Muscle of arm (tissue), 14 donors: Measurements from ENCODE around the gene SMTNL2. TPM values are rescaled to one million over a fixed set of nuclear protein-coding genes. Genes with fewer than 3 reads are reported as not detected.

Source experiments
- DNase-seq: peaks from one replicate; pipeline ENCODE4 v3.0.0-alpha.2; 2013
- long read RNA-seq, 11 donors: transcript quantifications; one replicate each; lab custom pipeline, GENCODE V29; 2026
- polyA plus RNA-seq, 12 donors: library from polyadenylated mRNA; unstranded; fragments of 120-200 nt; gene quantifications; one replicate each; pipeline ENCODE4 v1.2.1, GENCODE V29; 2013; ENCODE audit not compliant: insufficient read length in 12 of 12

Gene SMTNL2
- 100 to 1,000 TPM in 5 of 12 donors, 10 to 100 TPM in 6, not detected in 1; 48.5 to 198 (median 98.3) TPM for polyA plus RNA-seq
- long read RNA-seq, donor 1 = 0 reads
- long read RNA-seq, donor 2, transcript SMTNL2-202 (8 exons, 2,280 nt) = major isoform, 25 of 54 reads
- long read RNA-seq, donor 2, partial matches to known transcripts = 10 of 54 reads
- long read RNA-seq, donor 2, other reads (novel, unspliced or antisense) = 17 of 54 reads
- long read RNA-seq, donor 3, transcript SMTNL2-202 (8 exons, 2,280 nt) = major isoform, 12 of 18 reads
- long read RNA-seq, donor 3, partial matches to known transcripts = 0 of 18 reads
- long read RNA-seq, donor 3, other reads (novel, unspliced or antisense) = 5 of 18 reads
- long read RNA-seq, donor 4, transcript SMTNL2-202 (8 exons, 2,280 nt) = major isoform, 6 of 22 reads
- long read RNA-seq, donor 4, partial matches to known transcripts = 15 of 22 reads
- long read RNA-seq, donor 4, other reads (novel, unspliced or antisense) = 0 of 22 reads
- long read RNA-seq, donor 5, transcript SMTNL2-202 (8 exons, 2,280 nt) = major isoform, 28 of 56 reads
- long read RNA-seq, donor 5, partial matches to known transcripts = 9 of 56 reads
- long read RNA-seq, donor 5, other reads (novel, unspliced or antisense) = 17 of 56 reads
- long read RNA-seq, donor 6, transcript SMTNL2-202 (8 exons, 2,280 nt) = major isoform, 11 of 24 reads
- long read RNA-seq, donor 6, partial matches to known transcripts = 11 of 24 reads
- long read RNA-seq, donor 6, other reads (novel, unspliced or antisense) = 0 of 24 reads
- long read RNA-seq, donor 7, transcript SMTNL2-202 (8 exons, 2,280 nt) = major isoform, 8 of 8 reads
- long read RNA-seq, donor 7, partial matches to known transcripts = 0 of 8 reads
- long read RNA-seq, donor 7, other reads (novel, unspliced or antisense) = 0 of 8 reads
- long read RNA-seq, donor 8, transcript SMTNL2-201 (8 exons, 1,919 nt) = minor isoform, 5 of 52 reads
- long read RNA-seq, donor 8, transcript SMTNL2-202 (8 exons, 2,280 nt) = major isoform, 30 of 52 reads
- long read RNA-seq, donor 8, partial matches to known transcripts = 6 of 52 reads
- long read RNA-seq, donor 8, other reads (novel, unspliced or antisense) = 11 of 52 reads
- long read RNA-seq, donor 9, transcript SMTNL2-202 (8 exons, 2,280 nt) = major isoform, 5 of 22 reads
- long read RNA-seq, donor 9, partial matches to known transcripts = 14 of 22 reads
- long read RNA-seq, donor 9, other reads (novel, unspliced or antisense) = 0 of 22 reads
- long read RNA-seq, donor 10, transcript SMTNL2-202 (8 exons, 2,280 nt) = major isoform, 43 of 73 reads
- long read RNA-seq, donor 10, partial matches to known transcripts = 19 of 73 reads
- long read RNA-seq, donor 10, other reads (novel, unspliced or antisense) = 7 of 73 reads
- long read RNA-seq, donor 11, transcript SMTNL2-202 (8 exons, 2,280 nt) = major isoform, 12 of 33 reads
- long read RNA-seq, donor 11, partial matches to known transcripts = 20 of 33 reads
- long read RNA-seq, donor 11, other reads (novel, unspliced or antisense) = 0 of 33 reads

DNA sequence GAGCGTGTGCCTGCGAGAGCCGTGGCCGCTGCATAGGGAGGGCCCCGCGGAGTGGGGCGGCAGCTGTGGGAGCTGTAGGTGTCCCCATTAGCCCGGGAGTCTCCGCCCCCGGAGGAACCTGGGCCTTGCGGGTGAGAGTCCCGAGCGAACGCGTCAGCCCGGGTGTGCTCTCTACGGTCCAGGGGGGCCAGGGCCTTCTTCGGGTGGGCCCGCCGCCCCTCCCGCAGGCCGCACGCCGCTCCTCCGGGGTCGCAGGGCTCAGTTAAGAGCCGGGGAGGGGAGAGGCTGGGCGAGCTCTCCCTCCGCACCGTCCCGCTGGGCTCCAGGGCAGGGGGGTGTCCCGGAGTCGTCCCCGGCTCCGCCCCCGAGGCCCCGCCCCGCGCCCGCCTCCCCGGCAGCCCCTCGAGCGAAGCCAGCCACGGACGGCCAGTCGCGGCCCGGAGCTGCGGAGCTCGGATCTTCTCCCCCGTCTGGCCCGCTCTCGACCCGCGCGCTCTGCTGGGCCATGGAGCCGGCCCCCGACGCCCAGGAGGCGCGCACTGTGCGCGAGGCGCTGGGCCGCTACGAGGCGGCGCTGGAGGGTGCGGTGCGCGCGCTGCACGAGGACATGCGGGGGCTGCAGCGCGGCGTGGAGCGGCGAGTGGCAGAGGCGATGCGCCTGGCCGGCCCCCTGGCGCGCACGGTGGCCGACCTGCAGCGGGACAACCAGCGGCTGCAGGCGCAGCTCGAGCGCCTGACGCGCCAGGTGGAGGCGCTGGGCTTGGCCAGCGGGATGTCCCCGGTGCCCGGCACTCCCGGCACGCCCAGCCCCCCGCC, at the start of gene SMTNL2:
TSS of gene SMTNL2 (plus strand) at position 429 of the 816 bp plus-strand sequence. CDS start at position 506, 77 bp downstream.
- no peak for DNase-seq

DNA sequence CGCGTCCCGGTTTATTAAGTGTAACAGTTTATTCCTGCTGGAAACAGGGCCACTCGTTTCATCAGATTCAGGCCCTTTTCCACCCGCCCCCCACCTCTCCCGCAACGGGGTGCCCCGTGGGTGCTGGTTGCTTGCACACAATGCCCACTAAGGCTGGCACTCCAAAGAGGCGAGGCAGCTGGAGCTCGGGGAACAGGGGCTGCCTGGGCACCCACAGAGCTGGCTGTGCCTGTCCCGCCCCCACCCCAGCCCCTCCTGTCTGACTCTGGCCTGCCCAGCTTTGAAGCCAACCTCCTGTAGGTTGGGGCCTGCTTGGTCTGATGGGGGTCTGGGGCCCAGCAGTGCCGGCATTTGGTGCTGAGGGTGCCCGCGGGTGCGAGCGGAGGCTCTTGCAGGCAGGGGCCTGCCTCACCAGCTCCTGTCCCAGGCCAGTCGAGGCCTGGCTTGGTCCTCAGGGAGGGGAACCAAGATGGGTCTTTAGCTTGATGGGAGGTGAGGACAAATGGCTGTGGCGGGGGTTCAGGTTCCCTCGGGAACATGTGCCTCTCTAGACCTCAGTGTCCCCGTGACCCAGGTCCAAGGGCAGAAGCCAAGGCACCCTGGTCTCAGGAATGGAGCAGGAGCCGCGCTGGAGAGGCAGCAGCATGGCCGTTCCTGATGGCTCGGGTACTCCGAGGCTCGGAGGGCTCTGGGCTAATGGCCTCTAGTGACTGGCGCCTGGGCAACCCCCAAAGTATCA, 49.2 kb upstream of the SMTNL2 start:
- no peak for DNase-seq

DNA sequence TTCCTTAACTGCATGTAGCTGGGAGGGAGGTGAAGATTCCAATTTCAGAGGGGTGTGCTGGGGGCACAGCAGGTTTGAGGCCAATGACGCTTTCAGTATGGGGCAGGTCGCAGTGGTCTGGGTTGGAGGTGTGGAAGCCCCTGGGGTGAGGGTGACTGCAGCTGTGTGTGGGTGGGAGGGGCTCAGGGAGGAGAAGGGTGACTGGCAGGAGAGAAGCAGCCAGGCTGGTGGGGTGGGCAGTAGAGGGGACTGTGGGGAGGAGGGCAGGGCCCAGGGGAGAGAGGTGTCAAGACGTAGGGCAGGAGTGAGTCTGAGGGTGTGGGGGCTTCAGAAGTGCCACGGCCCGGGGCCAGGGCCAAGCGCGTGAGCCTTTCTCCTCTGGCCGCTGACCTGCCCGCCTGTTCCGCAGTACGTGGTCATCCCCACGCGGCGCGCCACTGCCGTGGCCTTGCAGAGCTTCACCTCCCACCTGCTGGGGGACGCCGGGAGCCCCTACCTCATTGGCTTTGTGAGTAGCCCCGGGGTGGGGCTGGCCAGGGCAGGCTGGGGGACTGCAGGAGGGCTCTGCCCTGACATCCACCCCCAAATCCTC, 48.6 kb upstream of the SMTNL2 start:
- DNase-seq = no peak

- DNase-seq = no peak
Observed at GRCh38 chr17:4536259-4536741, 48.0 kb upstream of the SMTNL2 start.

DNA sequence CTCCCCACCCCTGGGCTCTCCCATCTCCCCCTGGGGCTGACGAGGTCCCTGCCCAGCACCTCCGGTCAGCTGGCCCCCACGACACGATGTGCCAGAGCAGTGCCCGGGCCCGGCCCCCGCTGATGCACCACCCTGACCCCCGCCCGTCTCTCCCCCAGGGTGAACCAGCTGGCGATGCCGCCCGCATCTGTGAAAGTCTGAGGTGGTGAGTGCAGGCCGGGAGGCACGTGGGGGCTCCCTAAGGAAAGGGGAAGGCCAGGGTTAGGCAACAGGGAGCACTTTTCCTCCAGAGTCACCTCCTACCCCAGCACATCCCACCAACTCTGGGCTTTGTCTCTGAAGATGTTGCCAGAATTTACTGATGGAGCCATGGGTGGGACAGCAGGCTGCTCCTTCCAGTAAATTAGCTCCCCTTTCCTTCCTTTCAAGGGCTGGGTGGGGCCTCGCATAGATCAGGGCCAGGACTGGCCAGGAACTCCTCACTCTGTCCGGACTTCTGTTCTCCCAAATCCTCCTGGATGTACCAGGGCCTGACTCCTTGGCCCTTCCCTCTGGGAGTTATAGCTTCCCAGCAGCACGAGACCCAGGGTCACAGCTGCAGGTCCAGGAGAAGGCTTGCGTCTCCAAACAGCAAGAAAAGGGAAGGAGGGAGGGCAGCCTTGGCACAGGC, 47.5 kb upstream of the SMTNL2 start:
- no peak for DNase-seq

DNA sequence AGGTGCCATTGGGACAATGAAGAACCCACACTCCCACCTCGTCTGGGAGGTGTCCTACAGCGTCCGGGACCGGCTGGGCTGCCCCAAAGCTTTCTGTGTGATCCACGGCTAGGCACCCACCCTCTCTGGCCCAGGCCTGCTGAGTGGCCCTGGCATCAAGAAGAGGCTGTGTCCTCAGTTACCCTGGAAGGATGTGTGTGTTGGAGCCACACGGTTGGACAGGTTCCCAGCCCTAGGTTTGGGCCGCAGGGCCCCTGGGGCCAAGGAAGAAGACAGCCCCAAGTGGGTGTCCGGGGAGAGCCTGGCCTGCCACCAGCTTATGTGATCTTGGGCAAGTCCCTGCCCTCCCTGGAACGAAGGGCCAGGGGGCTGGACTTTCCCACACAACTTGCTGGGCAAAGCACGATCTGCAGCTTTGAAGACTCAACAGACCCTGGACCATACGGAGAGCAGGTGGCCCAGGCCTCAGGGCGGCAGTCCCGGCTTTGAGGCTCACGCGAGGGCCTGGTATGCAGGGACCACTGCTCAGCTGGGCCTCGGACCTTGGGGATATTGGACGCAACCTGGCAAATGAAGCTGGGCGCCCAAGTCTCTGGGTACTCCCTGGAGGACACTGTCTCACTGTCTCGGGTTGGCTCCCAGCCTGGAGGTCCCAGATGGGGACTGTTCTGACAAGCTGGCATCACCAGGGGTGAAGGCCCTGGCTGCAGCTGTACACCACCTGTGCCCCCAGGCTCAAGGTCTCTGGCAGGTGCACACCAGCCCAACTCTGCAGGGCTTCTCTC, 46.7 kb upstream of the SMTNL2 start:
- no peak for DNase-seq

GRCh38 chr17:4538236-4539002, 45.9 kb upstream of the SMTNL2 start:
- no peak for DNase-seq

- DNase-seq = no peak
Observed at GRCh38 chr17:4539025-4539424, 45.3 kb upstream of the SMTNL2 start.

DNA sequence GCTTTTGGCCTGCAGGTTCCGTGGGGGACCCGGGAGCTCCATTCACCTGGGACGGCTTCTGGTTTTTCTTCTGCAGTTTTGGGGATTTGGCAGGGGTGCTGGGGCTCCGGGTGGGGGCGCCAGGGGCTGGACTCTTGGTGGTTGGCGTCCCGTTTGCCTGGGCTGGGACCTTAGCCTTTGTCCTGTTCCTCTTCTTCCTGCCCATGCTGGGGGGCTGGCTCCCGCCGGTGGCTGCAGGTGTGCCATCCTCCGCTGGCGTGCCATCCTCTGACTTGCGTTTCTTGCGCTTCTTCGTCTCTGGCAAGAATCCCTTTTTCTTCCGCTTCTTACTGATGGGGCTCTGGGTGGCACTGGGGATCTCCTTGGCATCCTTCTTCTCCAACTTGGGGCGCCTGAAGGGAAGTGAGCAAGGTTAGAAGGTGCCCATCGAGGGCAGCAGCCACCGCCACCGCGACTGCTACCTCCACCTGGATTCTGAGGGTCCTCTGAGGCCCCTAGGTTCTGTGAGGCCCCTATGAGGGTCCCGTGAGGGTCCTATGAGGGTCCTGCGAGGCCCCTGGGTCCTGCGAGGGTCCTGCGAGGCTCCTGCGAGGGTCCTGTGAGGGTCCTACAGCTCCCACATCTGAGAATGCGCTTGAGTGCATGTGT, 44.6 kb upstream of the SMTNL2 start:
- DNase-seq = no peak

DNA sequence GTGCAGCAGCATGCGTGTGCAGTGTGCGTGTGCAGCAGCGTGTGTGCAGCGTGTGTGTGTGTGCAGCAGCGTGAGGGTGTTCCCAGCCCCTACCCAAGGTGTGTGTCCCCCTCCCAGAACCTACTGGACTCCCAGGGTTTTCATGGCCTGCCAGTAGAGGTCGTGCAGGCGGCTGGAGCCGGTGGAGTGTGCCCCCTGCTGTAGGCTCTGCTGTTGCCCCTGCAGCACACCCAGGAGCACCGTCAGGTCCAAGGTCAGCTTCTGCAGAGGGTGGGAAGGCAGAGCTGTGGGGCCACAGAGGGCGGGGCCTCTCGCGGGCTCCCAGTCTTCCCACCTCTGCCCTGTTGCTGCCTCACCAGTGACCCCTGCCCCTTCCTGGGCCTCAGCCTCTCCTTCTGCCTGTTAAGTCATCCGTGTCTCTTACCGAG, 44.1 kb upstream of the SMTNL2 start:
- no peak for DNase-seq

DNA sequence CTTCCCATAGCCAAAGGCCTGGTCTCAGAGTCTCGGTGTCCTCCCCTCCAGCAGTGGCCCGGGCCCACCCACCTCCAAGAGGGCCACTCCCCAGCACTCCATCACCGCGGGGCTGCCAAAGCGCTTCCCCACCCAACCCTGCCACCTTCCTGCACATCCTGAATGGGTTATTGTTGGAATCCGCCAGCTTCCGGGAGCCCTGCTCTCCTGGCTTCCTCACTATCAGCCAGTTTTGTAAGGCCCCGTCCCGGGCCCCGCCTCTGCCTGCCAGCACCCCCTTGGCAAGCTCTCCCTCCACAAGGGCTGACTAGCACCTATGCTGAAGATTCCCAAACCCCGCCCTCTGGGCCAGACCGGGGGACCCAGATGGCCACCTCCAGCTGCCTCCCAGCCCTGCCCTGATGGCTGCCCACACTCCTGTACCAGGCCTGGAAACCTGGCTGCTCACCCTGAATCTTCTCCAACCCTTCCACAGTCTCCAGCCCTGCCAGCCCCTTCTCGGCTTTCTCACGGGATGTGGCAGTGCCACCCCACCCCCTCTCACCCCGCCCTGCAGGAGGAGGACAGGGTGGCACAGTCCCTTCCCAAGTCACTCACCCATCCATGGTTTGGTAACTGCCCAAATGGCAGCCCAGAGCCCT, 43.5 kb upstream of the SMTNL2 start:
- DNase-seq = no peak

DNA sequence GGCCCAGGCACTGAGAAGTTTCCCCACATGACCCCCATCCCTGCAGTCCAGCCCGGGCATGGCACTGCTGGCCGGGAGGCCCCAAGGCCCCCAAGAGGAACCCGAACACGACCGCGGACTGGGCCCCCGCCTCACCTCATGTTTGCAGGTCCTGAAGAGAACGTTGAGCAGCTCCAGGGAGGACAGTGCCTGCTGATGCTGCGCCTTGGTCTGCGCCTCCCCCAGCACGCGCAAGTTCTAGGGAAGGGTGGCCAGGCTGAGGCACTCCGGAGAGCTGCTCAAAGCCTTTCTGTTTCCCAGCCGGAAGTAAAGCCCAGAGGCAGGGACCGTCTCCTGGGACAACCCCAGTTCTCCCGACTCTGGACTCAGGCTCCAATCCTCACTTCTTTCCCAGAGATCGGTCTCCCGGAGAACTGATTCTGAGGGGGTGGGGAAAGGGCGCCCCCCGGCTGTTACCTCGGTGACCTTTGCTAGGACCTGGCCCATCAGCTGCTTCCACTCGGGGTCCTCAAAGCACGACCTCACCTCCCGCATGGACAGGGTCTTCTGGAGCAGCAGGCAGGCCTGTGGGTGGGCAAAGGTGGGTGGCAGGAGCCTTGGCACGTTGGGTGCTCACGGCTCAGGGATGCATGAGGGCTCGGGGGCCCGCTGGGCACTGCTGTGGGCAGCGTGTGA, 42.9 kb upstream of the SMTNL2 start:
- DNase-seq = no peak

- DNase-seq = no peak
Observed at GRCh38 chr17:4542003-4542725, 42.2 kb upstream of the SMTNL2 start.

GRCh38 chr17:4542726-4543191, 41.6 kb upstream of the SMTNL2 start:
- DNase-seq = no peak
